ENCODE data around the gene OR2A5.

- no peak for TF ChIP-seq CTCF (conservative IDR thresholded peaks at IDR 0.05; ENCODE audit: low read depth, low read length)
- TF ChIP-seq MAZ (IDR thresholded peaks at IDR 0.05; ENCODE audit: borderline replicate concordance, low read depth, low read length), result no peak
- no peak for TF ChIP-seq POLR2A (IDR thresholded peaks at IDR 0.05; ENCODE audit: low read depth, low read length)
- no peak for TF ChIP-seq FOS (IDR thresholded peaks at IDR 0.05; ENCODE audit: low read depth, low read length)
- TF ChIP-seq RAD21 (IDR thresholded peaks at IDR 0.05; ENCODE audit: low read length), result no peak
- no peak for TF ChIP-seq MXI1 (IDR thresholded peaks at IDR 0.05; ENCODE audit: borderline replicate concordance, low read depth, low read length)
- TF ChIP-seq CEBPB (IDR thresholded peaks at IDR 0.05; ENCODE audit: low read depth, low read length), result no peak
- TF ChIP-seq RFX5 (IDR thresholded peaks at IDR 0.05; ENCODE audit: low read depth, low read length), result no peak
- no peak for TF ChIP-seq CHD1 (IDR thresholded peaks at IDR 0.05; ENCODE audit: low read depth, low read length)
Measured at GRCh38 chr7:144024213-144024612, 24.5 kb upstream of the OR2A5 start.

All from IMR-90 (cell line).